Fibroblast of lung (primary cell): ENCODE data around the gene VGLL4. TPM values are rescaled to one million over a fixed set of nuclear protein-coding genes. Genes with fewer than 3 reads are reported as not detected.

Experiments
- DNase-seq, 2 donors: peaks; one replicate each; pipeline versions ENCODE4 v3.0.0 to v3.0.0-alpha.2; 2010; ENCODE audit warnings: low read depth in 2 of 2
- H2AFZ ChIP-seq: 2 replicates; pipeline ENCODE4 v1.5.1; 2012; ENCODE audit warnings: low read length, control low read depth, inconsistent platforms
- H3K27ac ChIP-seq: 2 replicates; pipeline ENCODE4 v1.5.1; 2011; ENCODE audit warnings: low read length, control low read depth; ENCODE audit not compliant: insufficient read depth
- H3K27me3 ChIP-seq: 2 replicates; pipeline ENCODE4 v1.5.1; 2011; ENCODE audit warnings: mild to moderate bottlenecking, low read length; ENCODE audit not compliant: control insufficient read depth, insufficient read depth
- H3K36me3 ChIP-seq: 2 replicates; pipeline ENCODE4 v1.5.1; 2011; ENCODE audit warnings: low read length; ENCODE audit not compliant: control insufficient read depth, insufficient read depth
- H3K4me1 ChIP-seq: 2 replicates; pipeline ENCODE4 v1.5.1; 2011; ENCODE audit warnings: low read length; ENCODE audit not compliant: control insufficient read depth, insufficient read depth; ENCODE audit errors: extremely low read depth
- H3K4me2 ChIP-seq: 2 replicates; pipeline ENCODE4 v1.5.1; 2011; ENCODE audit warnings: low read length, control low read depth; ENCODE audit not compliant: insufficient read depth; ENCODE audit errors: extremely low read depth
- H3K4me3 ChIP-seq, 4 experiments: fragments of 200-600 bp in 1 of 4; sonication (generic) in 1 of 4; replicated peaks in 1 of 4; 2 replicates each; pipeline ENCODE4 v1.5.1; 2011 to 2016; ENCODE audit warnings: low read length in 4 of 4, low read depth in 3 of 4, mild to moderate bottlenecking in 3 of 4, control low read depth in 2 of 4, inconsistent platforms in 1 of 4, mixed read lengths in 1 of 4; ENCODE audit not compliant: insufficient read depth in 1 of 4; ENCODE audit errors: control extremely low read depth in 1 of 4
- H3K79me2 ChIP-seq: 2 replicates; pipeline ENCODE4 v1.5.1; 2012; ENCODE audit warnings: mild to moderate bottlenecking, low read length, inconsistent platforms; ENCODE audit not compliant: control insufficient read depth, insufficient read depth
- H3K9ac ChIP-seq: 2 replicates; pipeline ENCODE4 v1.5.1; 2011; ENCODE audit warnings: mild to moderate bottlenecking, low read length, control low read depth; ENCODE audit not compliant: insufficient read depth
- H3K9me3 ChIP-seq: 2 replicates; pipeline ENCODE4 v1.5.1; 2012; ENCODE audit warnings: low read depth, low read length; ENCODE audit not compliant: control insufficient read depth, insufficient read depth
- H4K20me1 ChIP-seq: 2 replicates; pipeline ENCODE4 v1.5.1; 2011; ENCODE audit warnings: low read length; ENCODE audit not compliant: control insufficient read depth, insufficient read depth; ENCODE audit errors: extremely low read depth
- EZH2 ChIP-seq: IDR thresholded peaks from 2 replicates; pipeline ENCODE4 v1.5.1; 2012; ENCODE audit warnings: low read length, control low read depth, mild to moderate bottlenecking; ENCODE audit errors: missing control alignments
- polyA plus RNA-seq, 2 donors: library from polyadenylated mRNA; depleted of rRNA in 1 of 2; stranded (reverse) in 1 of 2; unstranded in 1 of 2; fragments of >200 nt; gene quantifications; 2 replicates each; pipeline ENCODE4 v1.2.1, GENCODE V29; 2011 to 2012; ENCODE audit warnings: missing spikeins in 1 of 2
- total RNA-seq: library from RNA; depleted of rRNA; stranded (reverse); fragments of >200 nt; gene quantifications from 2 replicates; pipeline ENCODE4 v1.2.1, GENCODE V29; 2014
- TF ChIP-seq, protein P1 (sequence below), 2 donors: IDR thresholded peaks in 1 of 2; conservative IDR thresholded peaks in 1 of 2; 1 replicate in 1 of 2; 2 replicates in 1 of 2; pipeline ENCODE4 v1.5.1; 2011 to 2012; ENCODE audit warnings: low read length in 2 of 2, control low read depth in 1 of 2, inconsistent platforms in 1 of 2, low read depth in 1 of 2, mild to moderate bottlenecking in 1 of 2

The VGLL4 gene
- total and polyA plus RNA-seq, 2 donors (not counting 1 experiment from before 2014, with no cell fraction given), result 18.4 to 34.7 TPM

DNA sequence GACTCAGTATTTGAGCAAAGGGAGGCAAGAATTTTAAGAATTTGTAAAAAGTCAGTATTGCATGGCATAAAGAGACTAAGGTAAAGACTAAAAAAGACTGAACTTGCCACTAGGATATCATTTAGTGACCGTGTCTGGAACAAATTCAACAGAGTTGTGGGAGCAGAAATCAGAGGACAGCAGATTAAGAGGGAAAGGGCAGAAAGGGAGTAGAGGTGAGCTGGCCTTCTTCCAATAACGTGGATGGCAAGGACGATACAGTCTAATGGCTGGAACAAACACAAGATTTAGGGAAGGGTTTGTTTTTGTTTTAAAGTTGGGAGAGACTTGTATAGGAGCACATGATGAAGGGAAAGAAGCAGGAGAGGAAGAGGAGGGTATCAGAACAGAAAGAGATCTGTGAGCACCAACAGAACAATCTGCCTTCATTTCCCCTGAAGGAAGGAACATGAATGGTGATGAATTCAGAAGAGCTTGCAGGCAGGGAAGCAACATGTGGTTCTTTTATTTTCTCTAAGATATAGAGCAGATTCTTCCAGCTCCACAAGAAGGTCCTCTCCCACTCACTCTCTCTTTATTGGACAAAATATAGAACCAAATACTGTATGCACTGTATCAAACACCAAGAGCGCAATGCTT lies 8.6 kb downstream of the VGLL4 start:
- no peak overlapping the region for H3K9ac ChIP-seq
- H3K27ac ChIP-seq, result no peak overlapping the region
- TF ChIP-seq, protein P1, sequence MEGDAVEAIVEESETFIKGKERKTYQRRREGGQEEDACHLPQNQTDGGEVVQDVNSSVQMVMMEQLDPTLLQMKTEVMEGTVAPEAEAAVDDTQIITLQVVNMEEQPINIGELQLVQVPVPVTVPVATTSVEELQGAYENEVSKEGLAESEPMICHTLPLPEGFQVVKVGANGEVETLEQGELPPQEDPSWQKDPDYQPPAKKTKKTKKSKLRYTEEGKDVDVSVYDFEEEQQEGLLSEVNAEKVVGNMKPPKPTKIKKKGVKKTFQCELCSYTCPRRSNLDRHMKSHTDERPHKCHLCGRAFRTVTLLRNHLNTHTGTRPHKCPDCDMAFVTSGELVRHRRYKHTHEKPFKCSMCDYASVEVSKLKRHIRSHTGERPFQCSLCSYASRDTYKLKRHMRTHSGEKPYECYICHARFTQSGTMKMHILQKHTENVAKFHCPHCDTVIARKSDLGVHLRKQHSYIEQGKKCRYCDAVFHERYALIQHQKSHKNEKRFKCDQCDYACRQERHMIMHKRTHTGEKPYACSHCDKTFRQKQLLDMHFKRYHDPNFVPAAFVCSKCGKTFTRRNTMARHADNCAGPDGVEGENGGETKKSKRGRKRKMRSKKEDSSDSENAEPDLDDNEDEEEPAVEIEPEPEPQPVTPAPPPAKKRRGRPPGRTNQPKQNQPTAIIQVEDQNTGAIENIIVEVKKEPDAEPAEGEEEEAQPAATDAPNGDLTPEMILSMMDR (conservative IDR thresholded peaks at IDR 0.05 in 1 of 2, IDR thresholded peaks at IDR 0.05 in 1 of 2; ENCODE audit: low read depth in 1 of 2, low read length in 2 of 2), result no peak
- TF ChIP-seq EZH2, result no peak
- no peaks in the 10 kb centered on the region for H3K36me3 ChIP-seq
- no peak for DNase-seq
- H4K20me1 ChIP-seq, result no peaks in the 10 kb centered on the region
- no peak overlapping the region for H2AFZ ChIP-seq
- H3K27me3 ChIP-seq, result no peaks in the 10 kb centered on the region
- H3K4me3 ChIP-seq, result no peak overlapping the region
- peak overlapping the region; percentile 20 for H3K4me2 ChIP-seq
- peaks cover 5% of the 10 kb centered on the region for H3K4me1 ChIP-seq
- no peaks in the 10 kb centered on the region for H3K9me3 ChIP-seq
- H3K79me2 ChIP-seq, result peaks cover 91% of the 10 kb centered on the region

DNA sequence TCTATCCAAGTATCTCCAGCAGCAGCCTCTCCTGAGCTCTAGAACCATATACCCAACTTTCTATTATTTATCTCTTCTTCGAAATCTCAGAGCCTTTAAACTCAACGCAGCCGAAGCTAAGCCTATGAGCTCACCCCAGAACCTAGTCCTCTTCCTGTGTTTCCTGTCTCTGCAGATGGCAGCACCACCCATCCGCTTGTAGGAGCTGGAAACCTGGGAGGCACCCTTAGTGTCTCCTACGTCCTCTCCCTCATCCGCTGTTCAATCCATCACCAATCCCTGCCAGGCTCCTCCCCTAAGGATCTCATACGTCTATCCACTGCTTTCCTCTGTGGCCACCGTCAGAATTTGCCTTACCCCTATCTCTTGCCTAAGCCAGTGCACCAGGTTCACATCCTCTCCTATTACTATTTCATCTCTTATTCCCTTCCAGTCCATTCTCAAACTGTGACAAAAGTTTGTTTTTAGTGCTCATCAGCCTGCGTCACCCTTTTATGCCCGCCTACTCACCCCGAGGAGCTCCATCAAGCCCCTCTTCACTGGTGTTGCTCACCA lies 9.6 kb downstream of the VGLL4 start:
- no peak for TF ChIP-seq EZH2
- TF ChIP-seq, protein P1 (conservative IDR thresholded peaks at IDR 0.05 in 1 of 2, IDR thresholded peaks at IDR 0.05 in 1 of 2; ENCODE audit: low read depth in 1 of 2, low read length in 2 of 2), result no peak
- Histone ChIP-seq H3K4me3 (no peak overlapping the region), H3K27ac (no peak overlapping the region), H3K27me3 (no peaks in the 10 kb centered on the region), H3K9ac (no peak overlapping the region), H2AFZ (no peak overlapping the region), H3K4me2 (no peak overlapping the region), H4K20me1 (no peaks in the 10 kb centered on the region), H3K4me1 (peaks cover 5% of the 10 kb centered on the region), H3K9me3 (no peaks in the 10 kb centered on the region), H3K79me2 (peaks cover 91% of the 10 kb centered on the region), H3K36me3 (no peaks in the 10 kb centered on the region)
- DNase-seq, result no peak

DNA sequence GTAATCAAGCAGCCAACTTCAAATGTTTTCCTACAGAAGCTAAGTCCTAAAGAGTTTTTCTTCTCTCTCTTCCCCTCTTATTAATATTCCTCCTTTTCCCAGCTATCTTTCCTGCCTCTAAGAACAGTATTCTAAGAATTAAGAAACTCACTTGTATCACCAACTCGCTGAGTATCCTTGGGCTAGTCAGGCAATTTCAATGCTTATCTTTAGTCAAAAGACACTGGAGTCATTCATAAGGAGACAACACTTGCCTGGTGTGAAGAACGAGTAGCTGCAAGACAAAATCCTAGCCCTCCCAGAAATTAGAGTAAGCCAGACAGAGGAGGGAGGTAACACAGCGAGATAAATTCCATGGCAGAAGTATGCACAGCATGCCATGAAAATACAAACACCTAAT lies 10.7 kb downstream of the VGLL4 start:
- Histone ChIP-seq H3K27ac (no peak overlapping the region), H2AFZ (no peak overlapping the region), H3K27me3 (no peaks in the 10 kb centered on the region), H3K4me2 (no peak overlapping the region), H3K4me1 (peaks cover 5% of the 10 kb centered on the region), H3K4me3 (no peak overlapping the region), H4K20me1 (no peaks in the 10 kb centered on the region), H3K79me2 (peaks cover 89% of the 10 kb centered on the region), H3K9ac (no peak overlapping the region), H3K9me3 (no peaks in the 10 kb centered on the region), H3K36me3 (no peaks in the 10 kb centered on the region)
- TF ChIP-seq EZH2, result no peak
- TF ChIP-seq, protein P1 (conservative IDR thresholded peaks at IDR 0.05 in 1 of 2, IDR thresholded peaks at IDR 0.05 in 1 of 2; ENCODE audit: low read depth in 1 of 2, low read length in 2 of 2), result no peak
- DNase-seq, result no peak
